Activated T-cell treated with anti-CD3 and anti-CD28 coated beads, Interleukin-2, amount 50 U/mL, for 48 hours (primary cell): ENCODE measurements around the gene CUX1.

ENCODE experiments used
- DNase-seq, 2 experiments: peaks; one replicate each; pipeline ENCODE4 v3.0.0-alpha.2; 2020

Gene CUX1

GRCh38 chr7:102081244-102081627, 263.8 kb downstream of the CUX1 start:
- DNase-seq: no peak

- no peak for DNase-seq
These were observed 265.4 kb downstream of the CUX1 start for GRCh38 chr7:102082693-102083368.

- no peak for DNase-seq
These were observed 267.9 kb downstream of the CUX1 start for GRCh38 chr7:102085218-102085772.

GRCh38 chr7:102089175-102090098, 272.0 kb downstream of the CUX1 start:
- DNase-seq: no peak

GRCh38 chr7:102093599-102094315, 276.3 kb downstream of the CUX1 start:
- DNase-seq: no peak

- DNase-seq: no peak
These were observed 276.9 kb downstream of the CUX1 start for GRCh38 chr7:102094316-102094650.

- DNase-seq: no peak
These were observed 278.0 kb downstream of the CUX1 start for GRCh38 chr7:102095321-102096011.

- no peak for DNase-seq
These were observed 278.5 kb downstream of the CUX1 start for GRCh38 chr7:102096012-102096332.

GRCh38 chr7:102096706-102097427, 279.4 kb downstream of the CUX1 start:
- no peak for DNase-seq

GRCh38 chr7:102097601-102098161, 280.3 kb downstream of the CUX1 start:
- no peak for DNase-seq

GRCh38 chr7:102098986-102099385, 281.6 kb downstream of the CUX1 start:
- DNase-seq: no peak

- DNase-seq: no peak
These were observed 282.0 kb downstream of the CUX1 start for GRCh38 chr7:102099474-102099873.

GRCh38 chr7:102101111-102101551, 283.7 kb downstream of the CUX1 start:
- DNase-seq: no peak

GRCh38 chr7:102101926-102102325, 284.5 kb downstream of the CUX1 start:
- DNase-seq: no peak

- no peak for DNase-seq
These were observed 285.6 kb downstream of the CUX1 start for GRCh38 chr7:102103027-102103372.

- DNase-seq: no peak
These were observed 286.8 kb downstream of the CUX1 start for GRCh38 chr7:102104245-102104644.

- no peak for DNase-seq
These were observed 289.2 kb downstream of the CUX1 start for GRCh38 chr7:102106625-102107024.

GRCh38 chr7:102107474-102108104, 290.2 kb downstream of the CUX1 start:
- no peak for DNase-seq

GRCh38 chr7:102111061-102112041, 293.9 kb downstream of the CUX1 start:
- DNase-seq: no peak

GRCh38 chr7:102115181-102115580, 297.8 kb downstream of the CUX1 start:
- DNase-seq: no peak
